Measurements from ENCODE around the gene SLC9A6. TPM values are rescaled to one million over a fixed set of nuclear protein-coding genes. Genes with fewer than 3 reads are reported as not detected.

The SLC9A6 gene
- total and polyA plus RNA-seq, 2 of the 8 experiments (the other 6 are each of a cell fraction or from before 2014, with no cell fraction given): 8.0 to 14.1 TPM

GRCh38 chrX:135982860-135983259 is 2.4 kb upstream of the SLC9A6 start:
- Histone ChIP-seq H4K91ac (replicated peaks; ENCODE audit: insufficient read length, low read length) (no peak overlapping the region), H3K14ac (ENCODE audit: insufficient read length) (no peak overlapping the region), H3K79me1 (ENCODE audit: low read depth, low read length) (no peaks in the 10 kb centered on the region; the same call in 1 of the 2 replicates), H3K18ac (ENCODE audit: extremely low read depth, low read length) (no peak overlapping the region), H2BK15ac (ENCODE audit: low read length) (no peak overlapping the region), H3K4me2 (ENCODE audit: insufficient read depth in 1 of 2, low read depth in 2 of 2, low read length in 2 of 2) (no peak overlapping the region), H3K27me3 (replicated peaks in 1 of 4; ENCODE audit: control insufficient read depth in 3 of 4, extremely low read depth in 1 of 4, insufficient read depth in 3 of 4, low read length in 3 of 4) (no peaks in the 10 kb centered on the region), H4K5ac (ENCODE audit: insufficient read length, low read depth, low read length) (no peak overlapping the region), H3K23ac (ENCODE audit: insufficient read length) (no peak overlapping the region), H3K23me2 (ENCODE audit: low read depth, low read length) (peaks cover 2% of the 10 kb centered on the region; the same call in 1 of the 2 replicates), H3K9ac (replicated peaks in 1 of 4; ENCODE audit: extremely low read depth in 1 of 4, low read depth in 3 of 4, low read length in 3 of 4) (no peak overlapping the region), H3K79me2 (ENCODE audit: control insufficient read depth in 1 of 2, insufficient read depth in 2 of 2, low read length in 2 of 2) (peaks cover 0 to 18% of the 10 kb centered on the region in 2 experiments; a peak in 2 of 4 replicates), H2AFZ (ENCODE audit: low read length) (0 out of 2 replicates have a peak overlapping the region, but pooled peaks have one; percentile 32), H3K4me1 (replicated peaks in 1 of 4; ENCODE audit: control insufficient read depth in 3 of 4, insufficient read depth in 4 of 4, low read length in 3 of 4) (no peaks in the 10 kb centered on the region), H2BK120ac (replicated peaks; ENCODE audit: low read depth, low read length) (no peak overlapping the region), H2AK5ac (ENCODE audit: low read depth, low read length) (no peak overlapping the region), H2BK5ac (ENCODE audit: low read depth, low read length) (no peak overlapping the region), H4K20me1 (replicated peaks in 1 of 2; ENCODE audit: control insufficient read depth in 1 of 2, insufficient read depth in 2 of 2, low read length in 2 of 2) (no peaks in the 10 kb centered on the region), H3K27ac (ENCODE audit: low read depth, low read length) (no peak overlapping the region), H2BK12ac (ENCODE audit: low read depth, low read length) (no peak overlapping the region), H3K56ac (replicated peaks; ENCODE audit: insufficient read length, low read depth, low read length) (no peak overlapping the region), H3K4me3 (ENCODE audit: extremely low read depth in 1 of 4, insufficient read depth in 2 of 4, low read depth in 3 of 4, low read length in 4 of 4) (no peak overlapping the region), H4K8ac (ENCODE audit: extremely low read depth, insufficient read depth, low read length) (no peak overlapping the region), H2BK20ac (ENCODE audit: low read length) (no peak overlapping the region), H3K9me3 (ENCODE audit: insufficient read depth in 2 of 2, low read depth in 1 of 2, low read length in 1 of 2) (no peaks in the 10 kb centered on the region), H3K36me3 (ENCODE audit: control insufficient read depth in 2 of 4, insufficient read depth in 4 of 4, low read length in 3 of 4) (no peaks in the 10 kb centered on the region), H3K4ac (replicated peaks; ENCODE audit: insufficient read length, low read depth, low read length) (no peak overlapping the region)
- POLR2A ChIA-PET (ENCODE audit: partially characterized antibody): no interaction called here
- FAIRE-seq: no peak
- DNase-seq (ENCODE audit: low read depth in 1 of 2, low spot score in 2 of 2): no peak
- CTCF ChIA-PET (ENCODE audit: partially characterized antibody): no interaction called here
- WGBS, 2 experiments (ENCODE audit: extremely low coverage in 1 of 2, insufficient coverage in 1 of 2, insufficient read length in 1 of 2, insufficient replicate concordance in 2 of 2, low coverage in 1 of 2, low lambda C conversion rate in 2 of 2, missing lambda C conversion rate in 1 of 2): 82% methylated on average over 1 of the region's 1 CpG; no CpG with 5 or more reads in 1 of the 2 experiments
- TF ChIP-seq RFX5 (IDR thresholded peaks at IDR 0.05; ENCODE audit: borderline replicate concordance, low read depth, low read length) (no peak), TAF7 (optimal IDR thresholded peaks at IDR 0.05; ENCODE audit: borderline replicate concordance, low read depth, low read length) (no peak), CREB1 (IDR thresholded peaks at IDR 0.05) (no peak), SAP30 (IDR thresholded peaks at IDR 0.05; ENCODE audit: insufficient read depth, insufficient replicate concordance, low read length) (no peak), SRF (IDR thresholded peaks at IDR 0.05; ENCODE audit: low read depth, low read length) (no peak), POU5F1 (IDR thresholded peaks at IDR 0.05; ENCODE audit: low read depth, low read length) (no peak), KDM4A (IDR thresholded peaks at IDR 0.05; ENCODE audit: low read depth, low read length, severe bottlenecking) (no peak), CBX8 (IDR thresholded peaks at IDR 0.05; ENCODE audit: borderline replicate concordance, low read depth, low read length) (no peak), GABPA (IDR thresholded peaks at IDR 0.05; ENCODE audit: borderline replicate concordance, insufficient read depth, low read length) (no peak), FOSL1 (IDR thresholded peaks at IDR 0.05; ENCODE audit: insufficient read depth, low read depth, low read length) (no peak), KDM1A (IDR thresholded peaks at IDR 0.05; ENCODE audit: borderline replicate concordance, low read length) (no peak), E2F6 (IDR thresholded peaks at IDR 0.05) (no peak), CEBPB (IDR thresholded peaks at IDR 0.05; ENCODE audit: low read depth, low read length) (no peak), SUZ12 (IDR thresholded peaks at IDR 0.05; ENCODE audit: low read length) (no peak)
